HG02588 (cell line): Measurements from ENCODE around the gene TREML4.

Experiments
- ATAC-seq: cut with Tn5 transposase; IDR thresholded peaks from one replicate; pipeline ENCODE4 v1.9.1; 2021; ENCODE audit warnings: mild to moderate bottlenecking, moderate library complexity; ENCODE audit not compliant: unreplicated experiment

Gene TREML4

DNA sequence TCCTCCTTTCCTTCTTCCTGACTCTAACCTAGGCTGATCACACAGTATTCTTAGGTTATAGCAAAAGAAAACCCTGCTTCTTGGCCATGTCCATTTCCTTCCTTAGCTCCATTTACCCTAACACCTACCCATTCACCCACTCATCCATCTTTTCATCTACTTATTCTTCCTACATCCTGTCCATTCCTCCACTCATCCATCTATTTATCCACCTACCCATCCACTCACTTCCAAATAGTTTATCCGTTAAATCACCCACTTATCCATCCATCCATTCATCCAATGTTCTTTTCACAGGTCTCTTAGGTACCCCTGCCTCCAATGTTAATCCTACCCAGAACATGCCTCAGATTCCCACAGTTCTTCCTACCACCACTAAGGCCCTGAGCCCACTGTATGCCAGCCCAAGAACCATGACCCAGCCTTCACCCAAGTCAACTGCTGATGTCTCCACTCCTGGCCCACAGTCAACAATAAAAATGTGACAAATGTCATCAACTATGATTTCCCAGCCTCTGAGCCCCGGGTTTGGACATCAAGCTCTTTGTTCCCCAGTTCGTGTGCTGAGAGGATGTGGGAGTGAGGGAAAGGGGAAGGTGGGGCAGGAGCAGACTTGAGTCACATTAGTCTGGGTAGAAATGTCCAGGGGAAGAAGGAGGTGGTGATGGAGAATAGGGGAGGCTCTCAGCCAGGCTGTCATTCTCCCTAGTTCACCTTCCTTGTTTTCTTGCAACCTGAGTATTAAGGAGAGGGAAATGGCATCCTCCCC lies 24.4 kb downstream of the TREML4 start:
- ATAC-seq = no peak

DNA sequence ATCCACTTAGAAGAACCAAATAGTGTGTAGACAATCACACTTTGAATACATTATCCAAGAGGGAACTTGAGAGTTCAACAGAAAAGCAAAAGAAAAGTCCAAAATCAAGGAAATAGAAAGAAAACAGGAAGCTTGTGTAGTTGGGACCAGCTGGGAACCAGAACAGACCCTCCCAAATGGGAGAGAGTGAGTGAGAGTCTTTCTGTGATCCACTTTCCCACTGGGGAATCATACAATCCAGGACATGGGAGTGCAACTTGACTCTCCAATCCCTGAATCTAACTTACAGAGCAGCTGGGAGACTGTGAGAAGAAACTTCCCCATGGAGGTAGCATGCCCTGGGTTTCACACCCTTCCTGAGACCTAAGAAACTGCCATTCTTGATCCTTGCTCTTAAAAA lies 27.0 kb downstream of the TREML4 start:
- no peak for ATAC-seq

DNA sequence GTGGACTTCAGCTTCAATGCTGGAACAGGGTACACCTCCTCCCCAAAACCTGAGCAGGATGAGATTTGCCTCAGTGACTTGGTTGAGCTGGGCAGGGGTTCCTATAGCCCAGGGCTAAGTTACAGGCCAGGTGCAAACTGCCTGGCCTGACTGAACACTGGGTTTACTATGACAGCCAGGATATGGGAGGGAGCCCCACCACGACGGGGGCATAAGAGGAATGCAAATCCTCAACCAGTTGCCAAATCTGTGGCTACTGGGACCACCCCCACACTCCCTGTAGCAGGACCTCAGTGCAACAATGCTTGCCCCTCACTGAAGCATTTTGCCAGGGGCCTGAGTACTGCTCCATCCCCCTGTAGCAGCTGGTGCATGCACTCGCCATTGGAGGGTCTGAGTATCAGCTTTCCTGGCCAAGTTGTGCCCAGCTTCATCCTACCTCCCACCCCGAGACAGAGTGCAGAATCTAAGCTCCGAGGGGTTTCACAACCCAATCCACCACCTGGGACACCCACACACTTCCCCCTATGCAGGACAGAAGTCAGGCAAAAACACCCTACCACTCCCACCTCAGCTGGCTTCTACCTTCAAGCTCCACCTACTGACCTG lies 27.6 kb downstream of the TREML4 start:
- ATAC-seq = no peak

DNA sequence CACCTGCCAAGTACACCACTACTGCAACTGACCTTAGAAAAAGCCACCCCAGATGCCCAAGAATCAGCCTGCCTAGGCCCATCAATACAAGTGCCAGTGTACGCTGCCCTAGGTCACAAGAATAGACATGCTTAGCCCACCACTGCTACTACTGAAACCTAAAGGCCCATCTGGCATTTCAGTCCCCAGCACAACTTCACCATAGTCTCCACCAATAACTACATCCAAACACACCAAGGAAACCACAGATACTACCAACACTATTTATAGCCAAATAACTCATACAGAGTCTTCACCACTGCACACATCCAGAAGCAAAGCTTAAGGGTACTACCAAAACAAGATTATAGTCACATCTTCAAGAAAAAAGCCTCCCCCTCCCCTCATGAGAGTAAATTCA lies 28.2 kb downstream of the TREML4 start:
- no peak for ATAC-seq

DNA sequence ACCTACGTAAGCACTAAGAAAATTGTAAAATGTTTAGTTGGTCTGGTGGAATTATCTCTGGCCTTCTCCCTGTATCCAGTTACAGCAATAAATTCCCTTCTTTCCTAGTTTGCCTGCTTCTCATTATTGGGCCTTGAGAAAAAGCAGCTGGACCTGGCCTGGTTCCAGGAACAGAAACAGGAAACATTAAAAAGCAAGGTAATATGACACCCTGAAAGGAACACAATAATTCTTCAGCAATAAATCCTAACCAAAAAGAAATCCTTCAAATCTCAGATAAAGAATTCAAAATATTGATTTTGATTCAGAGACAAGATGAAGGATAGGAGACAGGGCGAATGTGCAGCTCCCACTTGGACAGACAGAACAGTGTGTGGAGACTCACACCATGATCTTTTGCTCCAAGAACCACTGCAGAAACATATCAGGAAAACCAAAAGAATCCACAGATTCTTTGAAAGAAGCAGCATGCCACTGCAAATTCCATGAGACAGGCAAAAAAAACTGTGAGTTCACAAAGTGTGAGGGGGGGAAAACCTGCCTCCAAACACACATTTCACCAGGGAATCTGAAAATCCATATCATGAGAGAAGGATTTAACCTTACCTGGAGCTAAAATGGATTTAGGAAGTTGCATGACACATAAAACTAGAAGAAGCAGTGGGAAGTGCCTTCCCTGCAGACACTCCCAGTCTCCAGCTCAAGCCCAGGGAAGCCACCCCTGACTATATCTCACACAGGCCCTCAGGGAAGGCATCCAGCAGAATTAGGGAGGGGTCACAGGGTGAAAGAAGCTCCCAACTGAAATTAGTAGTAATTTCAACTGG lies 29.4 kb downstream of the TREML4 start:
- ATAC-seq = no peak

DNA sequence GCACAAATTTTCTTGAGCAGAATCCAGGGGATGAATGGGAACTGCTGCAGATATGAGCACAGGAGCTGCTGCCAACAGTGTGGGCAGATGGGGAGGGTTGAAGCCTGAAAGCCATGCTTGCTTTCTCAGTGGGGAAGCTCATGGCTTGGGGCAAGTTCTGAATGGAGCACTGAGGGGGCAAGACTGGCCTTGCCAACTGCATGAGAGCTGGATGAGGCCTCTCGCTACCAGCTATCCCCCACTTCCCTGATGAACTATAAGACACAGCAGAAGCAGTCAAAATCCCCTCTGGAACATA lies 30.0 kb downstream of the TREML4 start:
- ATAC-seq = no peak

DNA sequence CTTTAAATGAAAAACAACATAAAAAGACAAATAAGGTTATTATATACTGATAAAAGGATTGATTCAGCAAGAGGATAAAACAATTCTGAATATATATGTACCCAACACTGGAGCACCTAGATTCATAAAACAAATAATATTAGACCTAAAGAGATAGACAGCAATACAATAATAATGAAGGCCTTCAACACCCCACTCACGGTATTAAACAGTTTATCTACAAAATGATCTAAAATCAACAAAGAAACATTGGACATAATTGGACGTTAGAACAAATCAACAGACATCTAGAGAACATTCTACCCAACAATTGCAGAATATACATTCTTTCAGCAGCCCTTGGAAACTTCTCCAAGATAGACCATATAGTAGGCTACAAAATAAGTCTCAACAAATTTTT lies 34.3 kb downstream of the TREML4 start:
- ATAC-seq = no peak

DNA sequence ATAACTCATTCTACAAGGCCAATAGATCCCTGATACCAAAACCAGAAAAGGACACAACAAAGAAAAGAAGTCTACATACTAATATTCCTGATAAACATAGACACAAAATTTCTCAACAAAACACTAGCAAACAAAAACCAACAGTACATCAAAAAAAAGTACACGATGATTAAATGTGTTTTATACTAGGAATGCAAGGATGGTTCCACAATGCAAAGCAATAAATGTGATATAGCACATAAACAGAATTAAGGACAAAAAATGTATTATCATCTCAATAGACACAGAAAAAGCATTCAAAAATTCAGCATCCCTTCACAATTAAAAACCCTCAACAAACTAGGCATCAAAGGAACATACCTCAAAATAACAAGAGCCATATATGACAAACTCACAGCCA lies 35.1 kb downstream of the TREML4 start:
- no peak for ATAC-seq

DNA sequence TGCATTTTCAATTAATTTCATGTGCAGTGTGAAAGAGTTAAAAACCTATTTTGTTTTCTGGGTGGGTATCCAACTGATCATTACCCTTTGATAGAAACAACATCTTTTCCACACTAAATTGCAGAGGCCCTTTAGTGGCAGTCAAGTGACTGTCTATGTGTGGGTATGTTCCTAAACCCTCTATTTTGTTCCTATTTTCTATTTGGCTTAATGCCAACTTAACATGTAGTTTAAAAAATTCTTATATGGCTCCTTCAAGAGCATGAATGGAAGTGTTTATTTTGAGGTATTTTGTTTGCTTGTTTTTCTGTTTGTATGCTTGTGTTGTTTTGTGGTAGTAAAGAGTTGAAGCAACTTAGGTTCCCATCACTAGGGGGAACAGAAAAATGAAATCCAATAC lies 38.4 kb downstream of the TREML4 start:
- no peak for ATAC-seq

DNA sequence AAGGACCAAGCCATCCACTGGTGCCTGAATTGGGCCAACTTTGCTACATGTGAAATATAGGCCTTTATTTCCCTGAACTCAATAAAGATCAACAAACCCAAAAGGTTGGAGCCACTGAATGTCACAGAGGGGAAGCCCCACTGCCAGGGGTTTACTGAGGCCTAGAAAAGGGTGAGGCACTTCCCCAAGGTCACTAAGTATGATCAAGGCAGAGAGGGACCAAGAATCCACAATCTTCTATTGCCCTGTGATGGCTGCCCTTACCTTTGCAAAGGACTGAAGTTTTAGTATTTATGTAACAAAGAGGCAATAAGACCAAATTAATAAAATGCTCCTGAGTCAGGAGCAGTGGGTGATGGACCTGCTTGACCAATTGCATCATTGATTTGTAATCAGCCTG lies 40.3 kb downstream of the TREML4 start:
- no peak for ATAC-seq

DNA sequence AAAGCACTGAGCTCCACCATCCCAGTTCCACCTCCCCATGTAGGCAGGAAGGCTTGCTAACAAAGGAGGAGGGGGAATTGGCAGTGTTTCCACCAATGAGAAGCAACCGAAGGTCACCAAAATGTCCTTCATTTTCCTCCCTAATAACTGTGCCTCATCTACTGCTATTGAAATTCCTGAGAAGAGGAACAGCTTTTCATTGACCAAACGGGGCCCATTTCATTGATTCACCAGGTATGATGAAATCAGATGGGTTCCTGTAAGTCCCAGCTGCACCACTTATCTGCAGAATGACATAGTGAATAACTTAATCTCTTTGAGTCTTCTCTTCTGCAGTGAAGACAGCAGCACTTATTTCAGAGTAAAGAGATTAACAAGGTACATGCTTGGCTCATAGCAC lies 41.0 kb downstream of the TREML4 start:
- ATAC-seq = no peak

DNA sequence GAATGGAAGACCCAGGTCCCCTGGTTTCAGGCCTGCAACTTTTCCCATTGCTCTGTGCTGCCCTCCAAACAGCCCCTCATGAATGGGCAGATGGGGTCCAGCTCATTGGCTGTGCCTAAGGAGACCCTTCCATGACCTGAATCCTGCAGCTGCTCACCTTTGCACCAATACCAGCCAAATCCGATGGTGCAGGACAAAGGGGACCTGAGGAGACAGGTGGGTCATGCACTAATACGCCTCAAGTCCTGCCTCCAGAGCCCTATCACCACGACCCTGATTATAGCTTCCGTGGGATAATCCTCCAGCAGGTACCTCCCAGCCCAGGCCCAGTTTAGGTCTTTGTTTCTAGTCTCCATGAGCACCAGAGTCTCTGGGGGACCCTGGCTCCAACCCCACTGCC lies 41.6 kb downstream of the TREML4 start:
- no peak for ATAC-seq

DNA sequence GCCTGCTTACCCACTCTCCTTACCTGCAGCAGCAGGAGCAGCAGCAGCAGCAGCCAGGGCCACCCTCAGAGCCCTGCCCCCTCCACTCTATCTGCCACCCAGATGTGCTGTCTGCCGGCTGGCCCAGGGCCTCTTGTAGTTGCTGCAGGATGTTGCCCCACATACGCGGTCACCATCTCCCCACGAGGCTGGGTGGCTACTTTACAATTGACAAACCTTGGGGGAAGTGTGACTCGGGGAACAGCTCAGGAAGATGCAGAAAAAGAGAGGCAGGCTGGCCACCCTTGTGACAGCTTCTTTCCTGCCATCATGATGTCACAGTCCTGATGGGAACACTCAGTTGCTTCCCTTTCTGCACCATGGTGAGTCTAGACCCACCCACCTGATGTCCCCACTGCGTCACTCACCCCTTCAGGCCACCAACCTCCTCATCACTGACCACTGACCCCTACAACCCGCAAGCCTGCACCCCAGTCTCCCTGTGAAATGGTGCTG lies 43.8 kb downstream of the TREML4 start:
- ATAC-seq = no peak

DNA sequence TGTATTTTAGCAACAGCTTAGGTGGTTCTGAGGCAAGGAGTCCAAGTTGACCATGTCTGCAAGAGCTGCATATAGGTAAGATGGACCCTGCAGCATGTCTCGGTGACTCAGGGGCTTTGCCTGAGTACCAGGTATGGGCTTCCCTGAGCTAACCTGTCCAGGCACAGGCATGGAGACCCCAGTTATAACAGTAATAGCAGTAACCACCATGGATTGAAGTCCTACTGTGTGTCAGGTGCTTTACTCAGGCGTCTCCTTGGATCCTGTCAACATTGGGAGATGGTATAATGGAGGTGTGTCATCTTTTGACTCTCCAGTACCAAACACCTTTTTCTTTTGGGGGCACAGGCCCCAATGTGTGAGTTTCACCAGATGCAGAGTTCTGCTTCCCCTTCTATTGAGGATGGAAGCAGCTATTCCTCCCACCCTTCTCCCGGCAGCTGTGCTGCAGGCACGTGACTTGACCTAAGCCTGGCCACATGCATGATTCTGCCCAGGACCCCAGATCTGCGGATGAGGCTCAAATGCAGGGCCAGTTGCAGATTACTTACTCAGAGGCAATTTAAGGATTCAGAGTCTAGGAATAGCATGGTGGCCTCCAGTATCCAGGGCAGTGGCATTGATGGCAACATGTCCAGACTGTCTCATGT lies 44.6 kb downstream of the TREML4 start:
- no peak for ATAC-seq

DNA sequence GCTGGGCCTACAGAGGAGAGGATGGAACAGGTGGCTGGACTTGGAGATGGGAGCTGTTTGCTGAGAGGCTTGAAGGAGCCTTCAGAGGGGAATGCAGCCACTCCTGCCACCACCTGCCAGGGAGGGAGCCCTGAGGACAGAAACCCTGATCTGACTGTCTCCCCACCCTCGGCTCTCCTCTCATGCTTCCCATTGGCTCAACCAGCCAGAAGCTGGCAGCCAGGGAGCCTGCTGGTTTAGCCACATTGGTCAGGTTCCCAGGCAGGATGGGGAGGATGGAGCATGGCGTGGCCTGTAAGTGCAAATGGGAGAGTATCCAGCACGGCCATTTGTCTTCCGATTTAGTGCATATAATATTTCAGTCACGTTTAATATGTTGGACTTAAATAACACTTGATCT lies 45.6 kb downstream of the TREML4 start:
- ATAC-seq = no peak

DNA sequence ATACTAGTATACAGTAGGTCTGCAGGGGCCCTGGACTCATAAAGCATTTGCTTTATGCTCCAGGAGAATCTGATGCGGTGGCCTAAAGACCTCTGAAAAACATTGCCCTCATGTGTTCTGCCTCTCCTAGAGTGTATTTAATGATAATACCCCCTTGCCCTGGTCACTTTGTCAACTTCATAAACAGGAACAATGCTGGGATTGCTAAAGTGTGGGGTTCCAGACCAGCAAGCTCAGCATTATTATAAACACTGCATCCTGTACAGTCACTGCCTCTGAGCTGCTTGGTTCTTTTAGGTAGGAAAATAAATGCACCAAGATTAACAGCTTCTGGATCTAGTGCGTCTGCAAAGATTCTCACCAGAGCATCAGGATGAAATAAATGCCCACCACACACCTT lies 46.1 kb downstream of the TREML4 start:
- ATAC-seq = no peak

DNA sequence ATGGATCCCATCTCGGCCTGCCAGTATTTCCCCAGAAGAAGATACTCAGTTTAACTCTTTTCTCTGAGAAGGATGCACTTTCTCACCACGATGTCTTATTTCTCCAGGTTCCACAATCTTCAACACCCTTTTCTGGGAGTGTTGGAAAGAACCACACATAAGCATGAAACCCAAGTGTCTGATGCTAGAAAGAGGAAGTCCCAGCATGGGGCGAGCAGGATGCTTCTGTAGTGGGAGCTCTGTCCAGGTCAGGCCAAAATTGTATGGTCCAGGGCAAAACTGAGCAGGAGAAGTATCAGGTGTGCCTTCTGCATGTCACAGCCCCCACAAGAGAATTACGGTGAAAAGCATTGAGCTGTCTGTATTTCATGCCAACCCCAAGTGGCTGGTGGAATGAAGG lies 47.3 kb downstream of the TREML4 start:
- no peak for ATAC-seq

DNA sequence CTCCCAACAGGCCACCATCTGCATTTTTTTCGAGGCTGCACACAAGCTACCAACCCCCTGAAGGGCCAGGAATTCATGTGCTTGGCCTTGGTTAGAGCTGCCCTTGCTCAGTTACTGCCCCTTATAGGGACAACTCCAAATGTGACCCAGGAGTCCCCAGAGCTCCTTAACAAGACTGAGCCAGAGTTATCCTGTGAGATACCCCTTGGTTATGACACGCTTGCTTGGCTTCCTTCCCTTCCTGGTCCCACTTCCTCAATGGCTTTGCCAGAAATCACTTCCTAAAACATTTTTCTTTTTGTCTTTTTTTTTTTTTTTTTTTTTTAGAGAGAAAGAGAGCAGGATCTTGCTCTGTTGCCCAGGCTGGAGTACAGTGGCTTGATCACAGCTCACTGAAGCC lies 49.5 kb downstream of the TREML4 start:
- ATAC-seq = no peak

DNA sequence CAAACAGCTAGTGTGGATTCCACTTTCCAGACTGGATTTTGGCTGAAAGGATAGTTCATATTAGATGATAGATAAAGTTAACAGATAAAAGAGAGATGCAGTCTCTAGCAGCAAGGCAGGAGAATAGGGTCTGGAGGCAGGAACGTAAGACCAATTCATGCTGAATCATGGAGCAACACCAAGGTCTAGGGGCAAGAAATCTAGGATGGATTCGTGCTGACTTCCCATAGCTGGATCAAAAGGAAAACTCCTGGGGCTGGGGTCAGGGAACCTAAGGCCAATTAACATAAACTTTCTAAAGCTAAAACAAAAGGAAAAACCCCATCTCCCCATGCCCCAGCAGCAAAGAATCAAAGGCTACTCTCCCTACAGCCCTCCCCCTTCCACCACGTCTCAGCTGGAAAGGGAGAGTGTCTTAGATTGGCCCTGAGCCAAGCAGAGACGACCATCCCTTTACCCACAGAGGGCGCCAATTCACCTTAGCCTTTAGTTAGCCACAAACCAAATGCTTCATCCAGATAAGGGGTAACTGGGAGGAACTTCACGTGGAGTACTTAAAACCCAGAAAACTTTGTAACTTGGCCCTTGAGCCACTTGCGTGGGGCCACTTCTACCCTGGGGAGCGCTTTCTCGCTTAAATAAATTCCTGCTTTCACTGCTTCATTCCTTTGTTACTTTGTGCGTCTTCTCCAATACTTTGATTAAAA lies 50.7 kb downstream of the TREML4 start:
- ATAC-seq = no peak

DNA sequence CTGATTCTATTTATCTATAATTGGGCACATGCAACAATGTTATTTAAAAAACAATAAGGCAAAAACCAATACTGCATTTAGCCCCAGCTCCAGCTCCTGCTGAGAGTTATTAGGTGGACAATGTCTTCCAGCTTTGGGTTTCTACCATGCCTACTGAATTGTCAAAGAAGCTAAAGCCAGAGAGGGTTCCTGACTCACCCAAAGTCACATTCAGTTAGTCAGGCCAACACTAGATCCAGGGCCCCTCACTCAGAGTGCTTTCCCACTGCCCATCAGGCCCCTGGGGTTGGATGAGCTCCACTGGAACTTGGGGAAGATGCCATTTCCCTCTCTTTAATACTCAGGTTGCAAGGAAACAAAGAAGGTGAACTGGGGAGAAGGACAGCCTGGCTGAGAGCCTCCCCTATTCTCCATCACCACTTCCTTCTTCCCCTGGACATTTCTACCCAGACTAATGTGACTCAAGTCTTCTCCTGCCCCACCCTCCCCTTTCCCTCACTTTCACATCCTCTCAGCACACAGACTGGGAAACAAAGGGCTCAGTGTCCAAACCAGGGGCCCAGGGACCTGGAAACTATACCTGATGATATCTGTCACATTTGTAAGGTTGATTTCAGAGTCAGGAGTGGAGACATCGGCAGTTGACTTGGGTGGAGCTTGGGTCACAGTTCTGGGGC lies 52.4 kb downstream of the TREML4 start:
- ATAC-seq = no peak
